OCI-LY3 (cell line): ENCODE measurements around the gene CLIC6.

Experiments
- H2AFZ ChIP-seq: fragments of 200-600, 300-600 bp; shearing (Covaris generic); 2 replicates; pipeline ENCODE4 v1.6.0; 2014; ENCODE audit warnings: antibody characterized with exemption, low read depth, low read length
- H3K27ac ChIP-seq: fragments of 200-600, 300-600 bp; sonication (generic); 2 replicates; pipeline ENCODE4 v1.5.1; 2014; ENCODE audit warnings: mild to moderate bottlenecking, low read length, moderate library complexity, mixed read lengths
- H3K27me3 ChIP-seq: fragments of 200-600, 300-600 bp; sonication (generic); 2 replicates; pipeline ENCODE4 v1.6.1; 2014; ENCODE audit warnings: low read depth, low read length, mixed read lengths
- H3K36me3 ChIP-seq: fragments of 200-600, 300-600 bp; sonication (generic); replicated peaks from 2 replicates; pipeline ENCODE3; 2014; ENCODE audit warnings: low read depth, low read length, mixed read lengths
- H3K4me1 ChIP-seq: fragments of 300-600, 200-600 bp; sonication (generic); 2 replicates; pipeline ENCODE4 v1.6.1; 2014; ENCODE audit warnings: low read length, mixed read lengths
- H3K4me2 ChIP-seq: fragments of 200-600, 300-600 bp; sonication (generic); 2 replicates; pipeline ENCODE4 v1.6.1; 2014; ENCODE audit warnings: low read length, mixed read lengths
- H3K4me3 ChIP-seq: fragments of 300-600, 200-600 bp; sonication (generic); 2 replicates; pipeline ENCODE4 v1.5.1; 2014; ENCODE audit warnings: antibody characterized with exemption, mild to moderate bottlenecking, low read length, moderate library complexity
- H3K79me2 ChIP-seq: fragments of 300-600, 200-600 bp; shearing (Covaris generic); 2 replicates; pipeline ENCODE4 v1.6.1; 2014; ENCODE audit warnings: mild to moderate bottlenecking, low read length, mixed read lengths
- H3K9ac ChIP-seq: fragments of 300-600, 200-600 bp; shearing (Covaris generic); 2 replicates; pipeline ENCODE4 v1.6.0; 2014; ENCODE audit warnings: mild to moderate bottlenecking, low read length, moderate library complexity
- H3K9me3 ChIP-seq: fragments of 200-600, 300-600 bp; shearing (Covaris generic); 2 replicates; pipeline ENCODE4 v1.6.1; 2014; ENCODE audit warnings: low read length, mixed read lengths; ENCODE audit not compliant: insufficient read depth
- H4K20me1 ChIP-seq: fragments of 200-600, 300-600 bp; sonication (generic); 2 replicates; pipeline ENCODE4 v1.6.1; 2016; ENCODE audit warnings: low read length, mixed read lengths; ENCODE audit not compliant: insufficient read depth
- CTCF ChIP-seq: fragments of 200-600, 300-600 bp; sonication (generic); IDR thresholded peaks from 2 replicates; pipeline ENCODE4 v1.5.1; 2014; ENCODE audit warnings: antibody characterized with exemption, low read length, low read depth
- EZH2phosphoT487 ChIP-seq: fragments of 200-600 bp; shearing (Covaris generic); IDR thresholded peaks from 2 replicates; pipeline ENCODE4 v1.6.1; 2018; ENCODE audit warnings: antibody characterized with exemption, mixed run types, low read depth

The CLIC6 gene

GRCh38 chr21:34743831-34744230 lies 75.0 kb downstream of the CLIC6 start:
- Histone ChIP-seq H3K4me3 (no peak overlapping the region), H2AFZ (no peak overlapping the region), H3K27me3 (no peaks in the 10 kb centered on the region)

GRCh38 chr21:34744801-34745200 lies 76.0 kb downstream of the CLIC6 start:
- Histone ChIP-seq H3K9ac (no peak overlapping the region), H2AFZ (no peak overlapping the region), H3K27me3 (no peaks in the 10 kb centered on the region), H4K20me1 (no peaks in the 10 kb centered on the region), H3K27ac (no peak overlapping the region), H3K4me3 (no peak overlapping the region), H3K36me3 (no peaks in the 10 kb centered on the region), H3K9me3 (no peaks in the 10 kb centered on the region), H3K79me2 (no peaks in the 10 kb centered on the region), H3K4me1 (peaks cover 10% of the 10 kb centered on the region), H3K4me2 (no peak overlapping the region)
- TF ChIP-seq EZH2phosphoT487 (no peak), CTCF (no peak)

More at GRCh38 chr21:34743831-34744230, 75.0 kb downstream of the CLIC6 start:
- TF ChIP-seq EZH2phosphoT487 (no peak), CTCF (no peak)
- Histone ChIP-seq H3K4me1 (peaks cover 10% of the 10 kb centered on the region), H4K20me1 (no peaks in the 10 kb centered on the region), H3K9me3 (no peaks in the 10 kb centered on the region), H3K36me3 (no peaks in the 10 kb centered on the region), H3K9ac (no peak overlapping the region), H3K79me2 (no peaks in the 10 kb centered on the region), H3K27ac (no peak overlapping the region), H3K4me2 (no peak overlapping the region)

GRCh38 chr21:34745557-34746255 lies 76.9 kb downstream of the CLIC6 start:
- H3K4me3 ChIP-seq: peak overlapping the region; percentile 81
- no peaks in the 10 kb centered on the region for H4K20me1 ChIP-seq
- peak overlapping the region; percentile 84 for H3K4me2 ChIP-seq
- H3K4me1 ChIP-seq: peaks cover 10% of the 10 kb centered on the region
- no peaks in the 10 kb centered on the region for H3K79me2 ChIP-seq
- peak overlapping the region; percentile 92 for H2AFZ ChIP-seq
- no peaks in the 10 kb centered on the region for H3K36me3 ChIP-seq
- H3K27me3 ChIP-seq: no peaks in the 10 kb centered on the region
- no peaks in the 10 kb centered on the region for H3K9me3 ChIP-seq
- TF ChIP-seq CTCF (peak; percentile 73), EZH2phosphoT487 (no peak)
- peak overlapping the region; percentile 60 for H3K9ac ChIP-seq
- H3K27ac ChIP-seq: no peak overlapping the region

- Histone ChIP-seq H3K27ac (no peak overlapping the region), H3K4me3 (no peak overlapping the region), H4K20me1 (no peaks in the 10 kb centered on the region), H2AFZ (no peak overlapping the region), H3K9me3 (no peaks in the 10 kb centered on the region), H3K36me3 (no peaks in the 10 kb centered on the region), H3K79me2 (no peaks in the 10 kb centered on the region), H3K9ac (no peak overlapping the region), H3K4me1 (peaks cover 12% of the 10 kb centered on the region), H3K4me2 (no peak overlapping the region), H3K27me3 (no peaks in the 10 kb centered on the region)
- TF ChIP-seq CTCF (no peak), EZH2phosphoT487 (no peak)
Observed at GRCh38 chr21:34748862-34749261, 80.1 kb downstream of the CLIC6 start.
